Upper lobe of left lung (tissue), 6 donors: ENCODE results near the gene AURKAIP1. TPM values are rescaled to one million over a fixed set of nuclear protein-coding genes. Genes with fewer than 3 reads are reported as not detected.
A peak's percentile ranks its signal among the peaks of the same experiment; 100 is the strongest.

Experiments
- ATAC-seq, 2 donors: fragments of 200-7000 bp; cut with Tn5 transposase; one replicate each; pipeline ENCODE4 v1.9.1; 2022; ENCODE audit warnings: mild to moderate bottlenecking in 2 of 2, moderate library complexity in 2 of 2; ENCODE audit not compliant: low FRiP score in 2 of 2
- DNase-seq, 2 donors: peaks; one replicate each; pipeline ENCODE4 v3.0.0-alpha.2; 2019 to 2020
- H3K27ac ChIP-seq, 4 donors: fragments of 200-600 bp; sonication (generic); one replicate each; pipeline ENCODE4 v1.5.1; 2016 to 2019
- H3K27me3 ChIP-seq, 4 donors: fragments of 200-600 bp; sonication (generic); one replicate each; pipeline ENCODE4 v1.5.1; 2017 to 2019
- H3K36me3 ChIP-seq, 4 donors: fragments of 200-600 bp; sonication (generic); one replicate each; pipeline ENCODE4 v1.5.1; 2016 to 2019
- H3K4me1 ChIP-seq, 4 donors: fragments of 200-600 bp; sonication (generic); one replicate each; pipeline ENCODE4 v1.5.1; 2018 to 2019
- H3K4me3 ChIP-seq, 4 donors: fragments of 200-600 bp; sonication (generic); one replicate each; pipeline ENCODE4 v1.5.1; 2017 to 2019; ENCODE audit warnings: mild to moderate bottlenecking in 2 of 4, moderate library complexity in 1 of 4
- H3K9me3 ChIP-seq, 4 donors: fragments of 200-600 bp; sonication (generic); one replicate each; pipeline ENCODE4 v1.5.1; 2018 to 2019
- CTCF ChIP-seq, 6 experiments: fragments of 450-650 bp in 4 of 6; fragments of 200-600 bp in 2 of 6; sonication (generic) in 2 of 6; IDR thresholded peaks; one replicate each; pipeline ENCODE4 v1.5.1; 2016 to 2019; ENCODE audit warnings: antibody characterized with exemption in 6 of 6
- EP300 ChIP-seq, 4 donors: sonication (generic); formaldehyde crosslinking; IDR thresholded peaks; one replicate each; pipeline ENCODE4 v1.5.1; 2017; ENCODE audit warnings: antibody characterized with exemption in 4 of 4, control low read depth in 2 of 4
- POLR2A ChIP-seq, 4 donors: fragments of 450-650 bp; IDR thresholded peaks; one replicate each; pipeline ENCODE4 v1.5.1; 2016 to 2017; ENCODE audit warnings: antibody characterized with exemption in 4 of 4, mild to moderate bottlenecking in 2 of 4
- POLR2AphosphoS5 ChIP-seq, 2 donors: sonication (generic); formaldehyde crosslinking; IDR thresholded peaks; one replicate each; pipeline ENCODE4 v1.5.1; 2017; ENCODE audit warnings: antibody characterized with exemption in 2 of 2
- WGBS, 2 donors: methylation state at CpG; one replicate each; pipeline ENCODE4 v1.1.5; 2017 to 2018; 5-methylcytosine and 5-hydroxymethylcytosine counted together
- total RNA-seq, 6 donors: library from RNA; depleted of rRNA in 4 of 6; stranded (reverse); fragments of >200 nt in 4 of 6; gene quantifications; one replicate each; pipeline versions ENCODE4 v1.1.0 to v1.2.1, GENCODE V29; 2016 to 2021
- donor health status: DM: no; HTN: no; CAD: no; lungs with moderate emphysema.
- donor health status: DM: no; HTN: yes; CAD: no; lungs with severe emphysema.

Gene AURKAIP1
- 100 to 1,000 TPM in 5 of 6 donors, 10 to 100 TPM in 1; 76.0 to 149 (median 119) TPM for total RNA-seq

- no peaks in the 10 kb centered on the region for H3K27me3 ChIP-seq
- DNase-seq (peak; percentile 98 to 99), ATAC-seq (peak; percentile 97 to 98)
- H3K9me3 ChIP-seq: no peaks in the 10 kb centered on the region
- 0 to 1% methylated on average over 12 to 58 of the region's 85 CpGs for WGBS, 2 donors
- peak within 1 kb of the TSS; percentile 83 to 100 (median 94) for H3K4me3 ChIP-seq
- H3K27ac ChIP-seq: peak within 1 kb of the TSS; percentile 88 to 98 (median 94)
- TF ChIP-seq POLR2AphosphoS5 (IDR thresholded peaks at IDR 0.05) (peak; percentile 86 to 95), EP300 (IDR thresholded peaks at IDR 0.05) (peak in 1 of 4 donors; percentile 51), CTCF (IDR thresholded peaks at IDR 0.05) (peak in 4 of 6 experiments; percentile 46 to 74 (median 68)), POLR2A (IDR thresholded peaks at IDR 0.05) (peak in 3 of 4 donors; percentile 26 to 77 (median 48))
- peaks cover 28 to 44% (median 35%) of the 10 kb centered on the region in 4 donors for H3K4me1 ChIP-seq
- H3K36me3 ChIP-seq: peaks cover 0 to 15% (median 9%) of the 10 kb centered on the region in 4 donors
Measured at GRCh38 chr1:1374929-1375662, at the start of gene AURKAIP1. Gene AURKAIP1 (minus strand): TSS chr1:1375207. CDS start chr1:1374756, 451 bp downstream.

- no peaks in the 10 kb centered on the region for H3K36me3 ChIP-seq
- H3K9me3 ChIP-seq: no peaks in the 10 kb centered on the region
- ATAC-seq: no peak
- WGBS, 2 donors: 88 to 91% methylated on average over 15 of the region's 15 CpGs
- no peak for TF ChIP-seq CTCF (IDR thresholded peaks at IDR 0.05)
- TF ChIP-seq POLR2AphosphoS5 (IDR thresholded peaks at IDR 0.05): no peak
- no peak for TF ChIP-seq POLR2A (IDR thresholded peaks at IDR 0.05)
- H3K4me1 ChIP-seq: peaks cover 4 to 40% (median 13%) of the 10 kb centered on the region in 4 donors
- peaks cover 0 to 3% (median 0%) of the 10 kb centered on the region in 4 donors for H3K27me3 ChIP-seq
- no peak for DNase-seq
- no peak overlapping the region for H3K4me3 ChIP-seq
- H3K27ac ChIP-seq: no peak overlapping the region
Measured at GRCh38 chr1:1424707-1425106, 49.7 kb upstream of the AURKAIP1 start.

GRCh38 chr1:1423245-1423597, 48.2 kb upstream of the AURKAIP1 start:
- Histone ChIP-seq H3K36me3 (no peaks in the 10 kb centered on the region), H3K27ac (no peak overlapping the region), H3K4me1 (peaks cover 0 to 47% (median 19%) of the 10 kb centered on the region in 4 donors), H3K9me3 (no peaks in the 10 kb centered on the region), H3K4me3 (no peak overlapping the region), H3K27me3 (peaks cover 0 to 3% (median 0%) of the 10 kb centered on the region in 4 donors)
- DNase-seq: no peak
- TF ChIP-seq EP300 (IDR thresholded peaks at IDR 0.05): no peak
- TF ChIP-seq POLR2AphosphoS5 (IDR thresholded peaks at IDR 0.05): no peak
- TF ChIP-seq CTCF (IDR thresholded peaks at IDR 0.05): no peak
- TF ChIP-seq POLR2A (IDR thresholded peaks at IDR 0.05): no peak
- WGBS, 2 donors: 78 to 93% methylated on average over 7 of the region's 7 CpGs
- no peak for ATAC-seq

- no peak for ATAC-seq
- Histone ChIP-seq H3K27me3 (peaks cover 0 to 2% (median 0%) of the 10 kb centered on the region in 4 donors), H3K9me3 (no peaks in the 10 kb centered on the region), H3K4me3 (no peak overlapping the region), H3K27ac (peak overlapping the region in 1 of 4 donors; percentile 80), H3K4me1 (peaks cover 0 to 51% (median 21%) of the 10 kb centered on the region in 4 donors), H3K36me3 (no peaks in the 10 kb centered on the region)
- 62 to 64% methylated on average over 23 to 26 of the region's 29 CpGs for WGBS, 2 donors
- TF ChIP-seq POLR2AphosphoS5 (IDR thresholded peaks at IDR 0.05) (no peak), CTCF (IDR thresholded peaks at IDR 0.05) (no peak), EP300 (IDR thresholded peaks at IDR 0.05) (no peak), POLR2A (IDR thresholded peaks at IDR 0.05) (no peak)
- no peak for DNase-seq
Measured at GRCh38 chr1:1422465-1423244, 47.6 kb upstream of the AURKAIP1 start.
